ENCODE data around the gene MTURN.
A peak's percentile ranks its signal among the peaks of the same experiment; 100 is the strongest.

MTURN gene

GRCh38 chr7:30114536-30115238 is 20.1 kb upstream of the MTURN start:
- in situ Hi-C loops (cut with HindIII; ENCODE audit: low sequenced_read_pairs) = no loop called here
- TF ChIP-seq CTCF (IDR thresholded peaks at IDR 0.05; ENCODE audit: low read depth, low read length, missing control alignments) = no peak
- no peak for DNase-seq (ENCODE audit: low read depth)
- H3K4me3 ChIP-seq (ENCODE audit: low read depth, low read length) = no peak overlapping the region

- no peak for TF ChIP-seq CTCF (IDR thresholded peaks at IDR 0.05; ENCODE audit: low read depth, low read length, missing control alignments)
- no peak overlapping the region for H3K4me3 ChIP-seq (ENCODE audit: low read depth, low read length)
- in situ Hi-C loops (cut with HindIII; ENCODE audit: low sequenced_read_pairs) = no loop called here
- DNase-seq (ENCODE audit: low read depth) = no peak
These were observed 19.0 kb upstream of the MTURN start for GRCh38 chr7:30115709-30116297.

GRCh38 chr7:30116771-30117170 is 18.0 kb upstream of the MTURN start:
- TF ChIP-seq CTCF (IDR thresholded peaks at IDR 0.05; ENCODE audit: low read depth, low read length, missing control alignments) = no peak
- in situ Hi-C loops (cut with HindIII; ENCODE audit: low sequenced_read_pairs) = no loop called here
- DNase-seq (ENCODE audit: low read depth) = no peak
- H3K4me3 ChIP-seq (ENCODE audit: low read depth, low read length) = no peak overlapping the region

- no peak for DNase-seq (ENCODE audit: low read depth)
- no peak overlapping the region for H3K4me3 ChIP-seq (ENCODE audit: low read depth, low read length)
- TF ChIP-seq CTCF (IDR thresholded peaks at IDR 0.05; ENCODE audit: low read depth, low read length, missing control alignments) = no peak
- in situ Hi-C loops (cut with HindIII; ENCODE audit: low sequenced_read_pairs) = no loop called here
These were observed 16.9 kb upstream of the MTURN start for GRCh38 chr7:30117896-30118295.

GRCh38 chr7:30119890-30120577 is 14.8 kb upstream of the MTURN start:
- no peak for DNase-seq (ENCODE audit: low read depth)
- H3K4me3 ChIP-seq (ENCODE audit: low read depth, low read length) = no peak overlapping the region
- TF ChIP-seq CTCF (IDR thresholded peaks at IDR 0.05; ENCODE audit: low read depth, low read length, missing control alignments) = no peak
- in situ Hi-C loops (cut with HindIII; ENCODE audit: low sequenced_read_pairs) = no loop called here

GRCh38 chr7:30133736-30134610 is 813 bp upstream of the MTURN start:
- no peak for DNase-seq (ENCODE audit: low read depth)
- in situ Hi-C loops (cut with HindIII; ENCODE audit: low sequenced_read_pairs) = loop anchor here (25.0 kb wide), 1 partner anchor 428 kb away; no protein-coding TSS in a partner anchor
- TF ChIP-seq CTCF (IDR thresholded peaks at IDR 0.05; ENCODE audit: low read depth, low read length, missing control alignments) = no peak
- peak overlapping the region; percentile 87 for H3K4me3 ChIP-seq (ENCODE audit: low read depth, low read length)

Measured in astrocyte of the cerebellum (primary cell).